Amygdala (tissue), 56 donors: ENCODE measurements around the gene TNFRSF25.

Experiments
- DNase-seq, 56 donors: peaks; one replicate each; lab custom pipeline; 2025; lab: John Stamatoyannopoulos, UW

Gene TNFRSF25

GRCh38 chr1:6466023-6466422, at the start of gene TNFRSF25:
Gene TNFRSF25 (minus strand): TSS chr1:6466173. CDS start chr1:6466107, 66 bp downstream.
- no peak for DNase-seq

DNA sequence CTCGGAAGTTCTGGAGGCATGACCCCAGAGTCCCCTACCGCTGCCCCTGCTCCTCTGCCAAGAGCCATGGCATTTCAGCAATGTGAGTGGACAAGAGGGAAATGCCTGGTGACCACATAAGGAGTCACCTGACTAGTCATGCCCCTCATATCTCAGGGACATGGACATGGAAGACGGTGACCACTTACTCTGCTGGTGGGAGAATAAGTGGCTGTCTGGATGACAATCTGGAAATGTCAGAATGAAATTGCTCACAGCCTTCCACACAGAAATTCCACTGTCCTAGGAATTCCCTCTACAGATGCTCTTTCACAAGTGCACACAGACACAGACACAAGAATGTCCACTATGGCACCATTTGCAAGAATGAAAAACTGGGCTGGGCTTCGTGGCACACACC, 49.8 kb upstream of the TNFRSF25 start:
- no peak for DNase-seq

DNA sequence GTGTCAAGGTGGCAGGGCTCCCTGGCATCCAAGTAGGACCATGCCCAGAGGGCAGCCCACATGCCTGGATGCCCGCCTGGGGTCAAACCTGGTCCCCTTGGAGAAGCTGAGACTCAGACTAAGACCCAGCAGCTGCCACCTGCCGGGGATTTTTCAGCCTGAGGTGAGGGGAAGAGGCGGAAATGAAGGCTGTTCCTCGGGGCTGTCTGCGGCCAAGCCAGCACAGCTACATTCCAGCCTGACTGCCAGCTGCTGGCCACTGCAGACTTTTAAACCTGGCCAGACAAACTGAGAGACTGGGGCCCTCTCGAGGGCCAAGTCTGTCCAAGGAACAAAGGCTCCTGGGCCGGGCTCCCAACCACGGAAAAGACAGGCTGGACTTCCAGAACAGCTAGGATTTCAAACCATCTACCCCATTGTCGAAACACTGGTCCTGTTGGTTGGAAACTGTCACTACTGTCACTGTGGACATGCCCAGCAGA, 47.4 kb upstream of the TNFRSF25 start:
- peak in 1 of 56 donors; percentile 35 for DNase-seq

DNA sequence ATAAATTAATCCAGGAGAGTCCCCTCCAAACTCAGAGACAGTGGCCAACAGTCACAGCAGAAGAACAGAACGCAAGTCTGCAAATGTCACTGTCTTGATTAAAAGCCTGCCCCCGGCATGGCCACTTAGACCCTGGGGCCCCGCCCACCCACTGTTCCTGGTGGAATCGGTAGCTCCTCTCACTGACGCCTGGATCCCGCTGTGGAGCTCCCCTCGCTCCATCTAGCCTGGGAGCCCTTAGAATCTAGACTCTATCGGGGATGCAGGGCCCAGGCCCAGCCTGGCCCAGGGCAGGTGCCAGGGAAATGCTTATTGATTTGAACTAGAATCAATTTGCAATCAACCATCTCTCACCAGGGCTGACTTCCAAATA, 46.9 kb upstream of the TNFRSF25 start:
- no peak for DNase-seq

GRCh38 chr1:6512245-6512907, 46.4 kb upstream of the TNFRSF25 start:
- no peak for DNase-seq

GRCh38 chr1:6511561-6512244, 45.7 kb upstream of the TNFRSF25 start:
- no peak for DNase-seq

- no peak for DNase-seq
Observed at GRCh38 chr1:6511056-6511455, 45.1 kb upstream of the TNFRSF25 start.

- DNase-seq, result no peak
Observed at GRCh38 chr1:6510493-6510892, 44.5 kb upstream of the TNFRSF25 start.

- DNase-seq, result peak in 5 of 56 donors; percentile 20 to 43 (median 32)
Observed at GRCh38 chr1:6509919-6510291, 43.9 kb upstream of the TNFRSF25 start.

DNA sequence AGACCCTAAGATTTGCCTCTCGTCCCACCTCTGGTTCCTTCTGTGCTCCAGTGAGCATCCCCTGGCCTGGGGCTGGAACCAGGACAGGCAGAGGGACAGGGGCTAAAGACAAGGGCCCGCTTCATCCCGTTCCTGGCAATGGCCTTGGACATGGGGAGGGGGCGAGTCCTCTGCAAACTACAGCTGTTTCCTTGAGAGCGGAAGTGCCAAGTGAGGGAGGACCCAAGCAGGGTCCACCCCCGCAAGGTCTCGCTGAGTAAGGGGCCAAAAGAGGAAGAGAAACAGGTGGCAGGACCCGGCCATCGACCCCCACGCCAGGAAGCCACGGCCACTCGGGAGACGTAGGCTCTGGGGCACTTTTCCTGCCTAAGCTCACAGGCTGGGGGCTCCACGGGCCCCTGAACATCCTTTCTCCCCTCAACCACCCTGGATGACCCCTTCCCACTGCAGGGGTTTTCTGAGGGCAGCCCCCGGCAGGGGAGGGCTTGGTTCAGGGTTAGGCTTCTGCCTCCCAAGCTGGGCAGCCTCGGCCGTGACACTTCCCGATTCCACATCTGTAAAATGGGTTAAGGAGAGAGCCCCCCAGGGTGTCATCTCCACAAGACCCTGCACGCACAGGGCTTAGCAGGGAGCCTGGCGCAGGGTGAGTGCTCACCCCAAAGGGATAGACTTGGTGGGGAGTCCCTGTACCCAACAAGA, 43.4 kb upstream of the TNFRSF25 start:
- DNase-seq, result no peak

- DNase-seq, result no peak
Observed at GRCh38 chr1:6508816-6509189, 42.8 kb upstream of the TNFRSF25 start.

DNA sequence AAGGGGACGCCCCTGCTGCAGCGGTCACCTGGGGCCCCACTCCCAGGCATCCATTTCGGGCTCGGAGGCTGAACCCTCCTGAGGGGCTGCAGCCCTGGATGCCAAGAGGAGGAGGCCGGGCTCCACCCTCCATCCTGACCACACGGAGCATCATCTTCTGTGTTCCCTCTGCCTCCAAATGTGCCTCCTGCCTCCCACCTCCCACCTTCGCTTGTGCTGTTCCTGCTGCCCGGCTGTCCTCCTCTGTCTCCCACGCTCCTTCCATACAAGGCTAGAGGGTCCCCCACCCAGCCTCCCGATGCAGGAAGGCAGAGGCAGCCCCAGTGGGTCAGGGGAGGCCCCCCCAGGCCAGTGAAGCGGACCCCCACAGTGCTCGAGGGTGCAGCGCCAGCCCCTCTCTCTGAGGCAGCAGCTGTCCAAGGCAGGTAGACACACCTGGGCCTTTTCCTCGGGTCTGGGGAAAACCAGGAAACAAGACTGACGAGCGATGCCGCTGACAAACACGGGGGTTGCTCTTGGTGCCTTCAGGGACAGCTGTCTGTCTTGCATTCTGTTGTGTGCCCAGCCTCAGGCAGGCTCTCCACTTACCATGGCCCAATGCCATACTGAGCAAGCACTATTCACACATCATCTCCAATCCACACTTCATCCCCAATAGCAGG, 42.3 kb upstream of the TNFRSF25 start:
- no peak for DNase-seq

DNA sequence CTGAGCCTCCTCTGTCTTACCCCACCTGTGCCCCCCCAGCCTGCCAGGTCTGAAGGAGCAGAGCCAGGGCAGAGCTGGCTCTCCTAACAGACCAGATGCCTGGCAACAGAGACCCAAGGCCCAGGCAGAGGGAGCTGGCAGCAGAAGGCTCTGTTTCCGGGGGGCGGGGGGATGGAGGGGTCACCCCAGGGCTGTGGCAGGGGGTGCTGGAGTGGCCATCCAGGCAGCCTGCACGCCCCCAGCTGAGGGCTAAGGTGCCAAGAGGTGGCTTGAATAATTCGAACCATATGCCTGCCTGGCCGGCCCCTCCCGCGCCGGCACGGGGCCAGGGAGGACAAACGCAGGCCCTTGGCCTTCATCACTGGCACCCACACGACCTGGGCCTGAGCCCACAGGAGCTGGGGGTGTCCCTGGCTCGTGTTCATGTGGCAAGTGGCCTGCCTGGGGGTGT, 41.5 kb upstream of the TNFRSF25 start:
- peak in 11 of 56 donors; percentile 24 to 75 (median 44) for DNase-seq

GRCh38 chr1:6507037-6507428, 41.1 kb upstream of the TNFRSF25 start:
- DNase-seq, result peak in 4 of 56 donors; percentile 6 to 59 (median 33)

DNA sequence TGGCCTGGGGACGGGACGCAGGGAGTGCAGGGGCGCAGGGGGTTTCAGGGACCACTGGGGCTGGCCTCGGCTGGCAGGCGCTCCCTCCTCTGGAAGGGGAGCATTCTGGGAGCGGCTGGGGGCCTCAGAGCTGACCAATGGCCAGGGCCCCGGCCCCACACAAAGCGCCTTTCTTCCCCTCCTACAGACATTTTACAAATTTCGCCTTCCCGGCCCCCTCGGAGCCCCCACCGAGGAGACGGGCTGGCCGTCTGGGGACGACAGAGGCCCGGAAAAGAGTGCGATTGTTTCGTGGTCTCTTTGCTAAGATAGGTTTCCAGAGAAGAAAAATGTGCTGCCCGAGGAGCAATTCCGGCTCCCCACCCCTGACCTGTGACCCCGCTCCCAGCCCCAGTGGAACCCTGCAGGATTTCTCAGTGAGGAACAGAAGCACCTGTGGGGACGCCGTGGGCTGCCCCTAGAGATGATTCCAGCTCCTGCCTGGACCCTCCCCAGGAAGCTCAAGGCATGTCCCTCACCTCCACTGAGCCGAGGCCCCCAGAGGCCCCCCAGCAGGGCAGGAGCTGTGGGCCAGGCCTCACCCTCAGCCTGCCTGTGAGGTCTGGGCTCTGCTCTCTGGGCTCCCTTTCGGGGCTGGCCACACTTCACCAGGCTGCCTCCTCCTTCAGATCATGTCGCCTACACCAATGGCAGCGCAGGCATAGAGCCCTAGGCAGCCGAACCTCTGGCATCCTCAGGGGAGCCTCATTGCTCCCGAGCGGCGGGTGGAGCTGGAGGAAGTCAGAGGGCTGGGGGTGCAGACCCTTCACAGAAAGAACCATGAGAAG, 40.5 kb upstream of the TNFRSF25 start:
- no peak for DNase-seq

DNA sequence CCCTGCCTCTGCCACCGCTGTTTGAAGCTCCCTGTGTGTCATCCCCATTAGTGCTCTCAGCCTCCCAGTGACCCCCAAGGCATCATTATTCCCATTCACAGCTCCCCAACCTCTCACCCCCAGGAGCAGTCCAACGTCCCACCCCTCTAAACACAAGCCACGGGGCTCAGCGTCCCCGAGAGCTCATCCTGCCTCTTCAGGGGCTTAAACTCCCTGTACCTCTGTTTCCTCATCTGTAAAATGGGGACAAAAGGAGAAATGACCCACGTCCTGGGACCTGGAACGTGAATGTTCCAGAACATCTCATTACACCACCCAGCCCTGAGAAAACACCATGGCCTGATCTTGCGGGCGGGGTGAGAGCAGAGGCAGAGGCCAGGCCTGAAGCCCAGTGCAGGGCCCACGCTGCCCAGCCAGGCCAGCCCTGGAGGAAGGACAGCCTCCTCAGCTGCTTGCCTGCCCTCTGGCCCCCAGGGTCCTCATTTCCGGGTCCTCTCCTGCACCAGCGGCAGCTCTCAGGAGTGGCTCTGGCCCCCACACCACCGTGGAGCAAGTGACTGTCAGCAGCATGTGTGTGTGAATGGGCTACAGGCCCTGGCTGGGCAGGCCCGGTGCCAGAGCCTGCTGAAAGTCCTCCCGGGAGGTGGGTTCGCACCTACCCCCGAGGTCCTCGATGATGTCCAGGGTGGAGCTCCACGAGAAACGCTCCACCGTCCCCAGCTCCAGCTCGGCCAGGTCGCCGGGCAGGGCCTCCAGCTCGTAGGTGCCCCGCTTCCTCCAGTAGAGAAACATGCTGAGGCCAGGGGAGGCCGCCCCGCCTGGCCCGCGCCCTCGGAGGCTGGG, 39.6 kb upstream of the TNFRSF25 start:
- DNase-seq, result no peak

GRCh38 chr1:6504887-6505286, 38.9 kb upstream of the TNFRSF25 start:
- DNase-seq, result no peak

GRCh38 chr1:6503884-6504602, 38.1 kb upstream of the TNFRSF25 start:
- no peak for DNase-seq
